Cerebellar cortex (tissue), 1 donor: ENCODE data around the gene CATSPER3.
A peak's percentile ranks its signal among the peaks of the same experiment; 100 is the strongest.

Experiments used
- DNase-seq: peaks from one replicate; pipeline ENCODE4 v3.0.0-alpha.2; 2015; ENCODE audit warnings: low spot score

CATSPER3 gene

DNA sequence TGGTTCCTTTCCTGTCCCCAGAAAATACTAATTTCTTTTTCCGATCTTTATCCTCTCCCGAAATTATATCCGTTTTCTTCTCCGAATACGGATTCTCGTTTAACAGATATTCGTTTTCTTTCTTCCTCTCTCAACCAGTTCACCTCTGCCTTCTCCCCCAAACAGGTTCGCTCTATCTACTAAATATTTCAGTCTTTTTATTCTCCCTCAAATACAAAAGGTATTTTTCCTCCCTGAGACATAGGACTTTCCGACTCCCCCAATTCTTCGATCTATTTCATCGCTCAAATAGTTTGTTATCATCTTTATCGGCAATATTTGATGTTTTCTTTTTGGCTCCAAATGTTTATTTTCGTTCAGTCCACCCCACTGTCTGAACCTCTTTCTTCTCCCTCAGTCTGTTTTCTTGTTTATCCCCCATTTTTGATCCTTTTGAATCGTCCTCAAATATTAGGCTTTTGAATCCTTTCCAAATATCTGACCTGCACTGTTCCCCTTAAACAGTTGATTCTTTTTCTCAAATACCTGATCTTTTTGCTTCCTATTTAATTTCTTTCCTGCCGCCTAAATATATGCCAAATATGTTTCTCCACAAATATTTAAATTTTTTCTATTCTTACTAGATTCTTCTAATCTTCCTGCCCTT is 61.9 kb downstream of the CATSPER3 start:
- no peak for DNase-seq

DNA sequence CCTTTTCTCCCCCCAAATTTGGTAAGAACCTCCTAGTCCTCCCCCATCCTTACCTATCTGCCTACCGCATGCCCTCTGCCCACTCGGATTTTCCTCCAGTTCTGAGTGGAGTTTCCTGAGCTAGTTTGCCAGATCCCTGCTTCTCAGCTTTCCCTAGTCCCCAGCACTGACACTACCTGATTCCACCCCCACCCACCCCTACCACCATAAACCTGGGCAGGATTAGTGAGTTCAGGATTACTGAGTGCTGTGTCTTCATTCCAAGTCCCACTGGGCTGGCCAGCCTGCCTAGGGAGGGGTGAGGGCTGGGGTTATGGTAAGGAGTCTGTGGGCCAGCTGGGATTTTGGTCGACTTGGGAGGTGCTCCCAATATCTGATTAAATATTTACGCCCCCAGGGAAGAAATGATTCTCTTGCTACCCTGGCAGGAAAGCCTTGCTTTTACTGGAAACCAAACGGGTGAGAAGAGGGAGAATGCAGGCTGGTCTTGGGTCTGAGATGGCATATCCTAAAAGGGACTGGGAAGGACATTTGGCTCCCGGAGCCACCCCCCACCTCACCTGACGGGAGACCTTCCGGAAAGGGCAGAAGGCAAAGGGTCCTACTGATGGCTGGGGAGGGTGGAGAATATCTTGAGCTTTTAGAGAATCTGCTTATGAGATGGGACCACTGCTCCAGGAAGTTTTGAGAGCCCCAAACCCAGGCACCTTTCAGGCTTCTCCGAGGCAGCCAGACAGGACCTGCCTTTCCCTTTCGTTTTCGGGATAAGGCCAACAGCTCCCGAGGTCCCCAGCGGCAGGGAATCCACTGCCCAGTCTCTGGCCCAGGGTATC is 62.6 kb downstream of the CATSPER3 start:
- no peak for DNase-seq

DNA sequence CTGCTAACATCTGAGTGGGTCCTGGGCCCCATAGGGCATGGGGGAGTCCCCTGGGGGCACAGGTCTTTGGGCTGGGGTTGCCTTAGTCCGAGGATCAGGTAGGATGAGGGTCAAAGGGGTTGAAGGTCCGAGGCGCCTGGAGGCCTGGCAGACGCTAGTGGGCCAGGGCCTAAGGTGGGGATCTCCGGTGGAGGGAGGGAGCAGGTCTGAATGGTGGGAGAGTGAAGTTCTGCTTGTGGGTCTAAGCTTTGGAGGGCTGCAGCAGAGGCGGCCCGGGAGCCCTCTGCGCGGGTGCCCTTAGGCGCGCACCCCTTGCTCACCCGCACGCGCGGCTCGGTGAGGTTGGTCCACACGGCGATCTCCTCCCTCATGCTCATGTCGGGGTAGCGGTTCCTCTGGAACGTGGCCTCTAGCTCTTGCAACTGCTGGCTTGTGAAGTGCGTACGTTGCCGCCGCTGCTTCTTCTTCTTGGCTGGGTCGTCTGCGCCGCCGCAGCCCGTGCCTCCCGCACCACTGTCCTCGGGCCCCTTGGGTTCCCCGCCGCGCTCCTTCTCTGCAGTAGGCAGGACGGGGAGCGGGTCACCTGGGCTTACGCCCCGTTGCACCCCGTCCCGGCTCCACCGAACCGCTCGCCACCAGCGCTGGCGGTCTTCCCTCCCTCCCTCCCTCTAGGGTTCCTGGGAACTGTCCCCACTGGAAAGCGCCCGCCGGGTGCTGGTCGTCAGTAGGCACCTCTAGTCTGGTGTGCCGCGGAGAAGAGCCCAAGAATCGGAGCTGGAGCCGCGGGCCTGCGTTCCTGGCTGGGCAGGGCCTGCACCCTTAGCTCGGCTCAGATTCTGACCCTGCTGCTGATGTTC is 63.5 kb downstream of the CATSPER3 start:
- DNase-seq: no peak

DNA sequence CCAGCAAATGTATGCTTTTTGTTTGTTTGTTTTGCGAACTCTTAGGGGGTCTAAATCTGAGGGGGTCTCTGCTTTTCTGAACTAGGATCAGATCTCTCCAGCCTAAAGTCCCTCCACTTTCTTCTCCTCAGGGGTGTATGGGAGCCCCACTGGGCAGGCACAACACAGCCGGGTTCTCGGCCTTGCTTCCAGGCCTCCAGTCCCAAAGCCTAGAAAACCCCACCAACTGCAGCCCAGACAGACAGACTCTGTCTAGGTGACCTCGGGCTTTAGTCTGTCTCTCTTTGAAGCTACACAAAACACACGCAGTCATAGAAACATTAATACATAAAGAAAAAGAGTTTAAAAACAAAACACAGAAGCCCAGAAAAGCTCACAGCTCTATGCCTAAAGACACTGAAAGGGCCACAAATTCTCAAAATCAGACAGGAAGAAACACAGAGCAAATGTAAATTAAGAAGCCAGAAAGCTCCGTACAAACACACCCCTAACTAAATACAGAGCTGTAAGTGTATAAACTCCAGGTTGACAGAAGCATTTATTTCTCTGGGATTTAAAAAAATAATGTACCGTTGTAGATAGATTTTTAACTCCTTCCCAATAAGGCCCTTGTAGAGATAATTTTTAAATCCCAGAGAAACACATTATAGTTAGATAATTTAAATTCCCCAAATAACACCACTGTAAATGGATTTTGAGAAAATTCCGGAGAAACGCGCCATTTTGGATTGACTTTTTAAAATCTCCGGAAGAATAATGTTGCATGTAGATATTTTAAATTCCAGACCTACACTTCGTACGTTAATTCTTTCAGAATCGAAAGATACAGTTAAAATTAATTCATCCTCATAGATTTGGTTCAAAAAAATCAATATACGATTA is 64.3 kb downstream of the CATSPER3 start:
- no peak for DNase-seq

DNA sequence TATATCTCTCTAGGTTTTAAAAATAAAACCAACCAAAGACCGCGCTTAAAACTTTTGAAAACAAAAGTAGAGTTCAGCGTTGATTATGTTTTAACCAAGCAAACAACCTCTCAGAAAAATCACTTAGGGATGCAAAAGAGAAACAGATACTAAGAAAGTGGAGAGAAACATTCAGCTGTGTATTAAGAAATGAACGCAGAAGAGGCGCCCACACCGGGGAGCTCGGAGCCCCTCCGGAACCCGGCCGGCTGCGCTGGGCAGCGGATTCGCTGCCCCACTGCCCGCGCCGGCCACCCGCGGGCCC is 64.9 kb downstream of the CATSPER3 start:
- DNase-seq: no peak

DNA sequence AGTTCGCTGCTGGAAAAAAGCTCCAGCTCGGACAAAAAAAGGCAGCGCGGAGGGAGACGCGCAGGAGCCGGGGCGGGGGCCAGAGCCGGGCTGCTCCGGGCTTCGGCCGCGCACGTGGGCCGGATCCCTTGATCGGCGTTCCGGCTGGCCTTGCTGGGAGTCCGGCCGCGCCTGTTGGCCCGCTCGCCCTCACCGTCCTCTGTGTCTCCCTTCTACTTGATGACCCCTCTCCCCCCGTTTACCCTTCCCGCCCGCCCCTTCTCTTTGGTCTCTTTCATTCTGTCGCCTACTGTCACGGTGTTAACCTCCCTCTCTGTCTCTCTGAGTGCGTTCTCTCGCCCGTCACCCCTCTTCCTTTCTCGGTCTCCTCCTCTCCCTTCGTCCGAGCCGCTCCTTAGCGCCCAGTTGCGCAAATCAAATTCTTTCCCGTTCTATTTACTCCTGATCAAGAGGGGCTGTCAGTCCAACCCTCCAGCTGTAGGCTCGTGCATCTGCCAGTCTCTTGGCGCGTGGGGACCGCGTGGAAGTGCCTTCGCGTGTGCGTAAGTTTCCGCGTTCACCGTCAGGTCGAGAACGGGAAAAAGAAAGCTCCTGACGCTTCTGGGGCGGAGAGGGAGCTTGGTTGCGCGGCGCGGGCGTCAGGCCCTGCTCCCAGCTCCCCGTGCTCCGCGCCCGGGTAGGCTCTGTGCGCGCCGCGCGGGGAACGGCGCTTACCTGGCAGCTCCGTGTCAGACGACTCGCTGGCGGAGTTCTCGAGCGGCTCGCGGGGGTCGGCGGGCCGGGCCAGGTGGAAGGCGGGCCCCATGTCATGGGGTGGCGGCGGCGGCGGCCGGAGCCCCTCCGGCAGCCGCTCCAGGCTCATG is 65.5 kb downstream of the CATSPER3 start:
- DNase-seq: no peak

DNA sequence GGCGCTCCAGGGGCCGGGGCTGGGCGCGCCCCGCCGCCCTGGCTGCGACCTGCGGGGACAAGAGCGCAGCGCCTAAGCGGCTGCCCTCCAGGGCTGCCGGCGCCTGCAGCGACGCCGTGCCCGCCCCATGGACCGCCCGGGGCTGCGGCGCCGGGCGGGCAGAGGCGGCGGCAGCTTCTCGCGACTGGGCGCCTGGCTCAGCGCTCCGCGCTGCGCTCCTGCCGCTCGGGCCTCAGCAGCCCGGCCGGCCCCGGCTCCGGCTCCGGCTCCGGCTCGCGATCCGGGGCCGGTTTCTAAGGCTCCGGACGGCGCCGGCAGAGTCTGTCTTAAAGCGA is 66.2 kb downstream of the CATSPER3 start, which contains the start of gene PITX1:
Gene PITX1 (minus strand): TSS at position 328 of the 335 bp plus-strand sequence. CDS start 347 bp downstream, outside the sequence.
- DNase-seq: no peak

DNA sequence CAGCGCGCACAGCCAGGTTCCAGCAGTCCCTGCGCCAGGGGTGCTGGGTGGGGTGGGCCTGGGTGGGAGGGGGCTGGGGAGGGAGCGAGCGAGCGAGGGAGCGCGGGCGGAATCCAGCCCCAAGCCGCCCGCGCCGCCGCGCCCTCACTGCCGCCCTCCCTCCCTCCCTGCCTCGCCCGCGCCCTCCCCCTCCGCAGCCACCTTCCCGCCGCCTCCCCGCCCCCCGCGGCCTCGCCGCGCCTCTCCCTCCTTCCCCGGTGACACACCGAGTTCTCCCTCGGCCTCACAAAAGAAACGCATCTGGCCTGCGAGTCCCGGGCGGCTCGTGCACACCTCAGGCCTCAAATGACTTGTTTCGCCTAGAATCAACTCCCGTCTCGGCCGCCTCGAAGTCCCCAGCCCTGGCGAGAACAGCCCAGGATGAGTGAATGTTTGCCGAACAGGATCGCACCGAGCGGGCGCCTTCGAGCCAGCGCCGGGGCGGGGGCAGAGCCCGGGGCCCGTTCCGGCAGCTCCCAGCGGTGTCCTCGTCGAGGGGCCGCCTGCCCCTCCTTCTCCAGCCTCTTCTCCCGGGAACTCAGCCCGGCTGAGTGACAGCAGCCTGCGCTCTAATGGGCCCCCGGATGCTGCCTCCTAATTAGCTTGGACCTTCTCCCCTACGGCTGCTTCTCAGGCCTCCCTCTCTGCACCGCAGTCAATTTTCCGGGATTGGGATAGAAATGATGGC is 66.7 kb downstream of the CATSPER3 start:
- DNase-seq: peak; percentile 35

DNA sequence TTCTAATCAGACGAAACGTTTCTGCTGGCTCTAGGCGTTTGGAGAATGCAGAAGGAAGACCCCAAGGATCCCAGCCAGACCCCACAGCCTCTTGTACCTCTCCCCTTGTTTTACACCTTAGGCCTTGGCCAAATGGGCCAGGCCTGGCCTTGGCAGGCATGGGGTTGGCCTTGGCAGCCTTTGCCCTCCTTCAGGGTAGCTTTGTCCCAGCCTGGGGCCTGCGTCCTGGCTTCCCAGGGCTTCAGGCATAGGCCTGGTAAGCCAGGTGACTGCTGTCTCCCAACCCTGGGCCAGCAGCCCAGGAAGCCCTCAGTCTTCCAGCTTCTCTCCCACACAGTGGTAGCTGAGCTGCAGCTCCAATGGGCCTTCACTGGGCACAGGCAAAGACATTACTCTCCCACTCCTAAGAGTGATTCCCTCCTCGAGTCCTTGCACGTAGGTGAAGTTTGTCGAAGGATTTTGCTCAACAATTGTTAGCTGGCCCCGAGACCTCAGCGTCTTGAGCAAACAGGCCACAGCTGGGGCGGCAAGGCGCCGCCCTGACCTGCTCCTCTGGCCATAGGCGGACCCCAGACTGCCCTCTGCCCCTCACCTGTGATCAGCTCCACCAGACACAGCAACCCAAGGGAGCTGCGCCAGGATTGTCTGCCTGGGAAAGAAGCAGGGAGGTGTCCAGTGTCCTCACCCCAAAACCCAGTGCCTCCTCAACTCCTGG is 67.4 kb downstream of the CATSPER3 start:
- DNase-seq: no peak

DNA sequence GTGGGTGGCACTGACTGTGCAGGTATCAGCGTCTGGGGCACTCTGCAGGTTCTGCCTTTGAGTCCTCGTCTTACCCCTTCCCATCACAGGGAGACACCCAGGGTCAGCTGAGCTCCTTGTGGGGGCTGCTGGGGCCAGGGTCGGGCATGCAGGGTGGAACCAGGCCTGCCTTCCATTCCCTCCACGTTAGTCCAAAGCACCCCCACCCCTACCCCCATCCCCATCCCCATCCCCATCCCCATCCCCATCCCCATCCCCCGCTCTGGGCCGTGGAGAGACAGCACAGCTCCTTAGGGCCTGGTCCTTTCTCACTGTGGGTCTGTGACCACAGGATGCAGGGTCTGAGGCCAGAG is 67.9 kb downstream of the CATSPER3 start:
- no peak for DNase-seq

DNA sequence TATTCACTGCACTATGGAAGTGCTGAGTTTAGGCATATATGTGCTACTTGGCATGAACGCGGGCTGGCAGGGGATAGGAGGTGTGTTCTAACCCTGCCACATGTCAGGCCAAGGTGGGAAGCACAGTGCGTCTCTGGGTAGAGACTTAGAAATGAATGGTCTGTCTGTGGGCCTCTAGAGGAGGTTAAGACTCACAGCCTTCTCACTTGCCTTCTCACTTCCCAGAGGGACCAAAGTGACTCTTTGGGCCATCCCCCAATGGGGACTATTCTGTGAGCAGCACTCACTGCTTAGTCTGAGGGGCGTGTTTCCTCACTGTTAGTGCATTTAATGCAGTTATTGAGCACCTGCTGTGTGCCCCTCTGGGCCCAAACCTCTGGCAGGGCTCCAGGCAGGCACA is 68.7 kb downstream of the CATSPER3 start:
- DNase-seq: no peak

DNA sequence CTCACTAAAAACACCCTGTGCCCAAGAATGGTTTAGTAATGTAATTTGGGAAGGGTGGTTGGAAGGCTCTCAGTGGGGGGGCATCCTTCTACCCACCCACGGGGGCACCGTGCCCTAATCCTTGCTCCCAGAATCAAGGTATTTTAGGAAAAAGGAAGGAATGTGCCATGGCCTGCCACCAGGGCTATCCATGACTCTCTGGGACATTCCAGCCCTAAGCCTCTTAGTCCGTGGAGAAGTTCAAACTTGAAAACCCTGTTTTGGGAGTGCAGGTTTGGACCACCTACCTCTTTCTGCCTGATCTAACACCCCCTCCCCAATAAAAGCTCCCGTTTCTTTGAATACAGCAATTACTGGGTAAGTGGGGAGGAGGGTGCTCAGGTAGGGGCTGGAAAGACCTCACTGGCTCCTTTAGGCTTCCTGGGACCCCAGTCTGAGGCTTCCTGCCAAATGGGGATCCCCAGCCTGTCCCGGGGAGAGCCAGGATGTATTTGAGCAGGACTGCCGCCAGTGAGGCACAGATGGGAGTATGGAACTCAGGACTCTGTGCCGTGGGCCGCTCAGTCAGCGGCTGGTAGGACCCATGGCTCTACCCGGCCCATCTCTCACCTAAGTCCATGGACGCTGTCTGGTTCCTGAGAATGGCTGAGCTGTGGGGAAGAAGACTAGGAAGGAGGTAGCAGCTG is 70.0 kb downstream of the CATSPER3 start:
- DNase-seq: no peak

DNA sequence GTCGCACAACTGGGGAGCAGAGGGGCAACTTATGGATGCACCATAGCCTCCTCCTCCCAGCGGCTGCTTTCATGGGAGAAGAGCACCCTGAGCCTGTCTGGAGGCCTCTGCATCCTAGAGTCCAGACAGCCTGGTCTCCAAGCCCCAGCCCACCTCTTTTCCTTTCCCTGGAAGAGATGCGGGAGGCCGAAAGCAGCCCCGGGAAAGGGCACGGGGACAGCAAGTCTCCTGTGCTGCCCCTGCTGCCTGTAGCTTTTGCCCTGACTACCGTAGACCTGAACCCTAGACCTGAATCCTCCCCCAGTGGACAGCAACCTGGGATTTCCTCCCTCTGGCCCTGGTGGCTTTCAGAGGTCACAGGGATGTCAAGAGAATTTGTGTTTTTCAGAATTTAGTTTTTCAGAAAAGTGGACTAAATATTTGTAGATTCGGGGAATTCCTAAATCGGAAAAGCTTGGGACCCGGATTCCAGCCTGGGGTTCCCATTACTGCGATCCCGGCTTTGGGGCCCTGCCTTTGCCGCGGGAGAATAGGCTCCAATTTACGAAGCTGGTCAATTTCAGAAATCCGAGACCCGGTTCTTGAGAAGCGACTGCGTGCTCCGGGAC is 70.6 kb downstream of the CATSPER3 start:
- DNase-seq: no peak

DNA sequence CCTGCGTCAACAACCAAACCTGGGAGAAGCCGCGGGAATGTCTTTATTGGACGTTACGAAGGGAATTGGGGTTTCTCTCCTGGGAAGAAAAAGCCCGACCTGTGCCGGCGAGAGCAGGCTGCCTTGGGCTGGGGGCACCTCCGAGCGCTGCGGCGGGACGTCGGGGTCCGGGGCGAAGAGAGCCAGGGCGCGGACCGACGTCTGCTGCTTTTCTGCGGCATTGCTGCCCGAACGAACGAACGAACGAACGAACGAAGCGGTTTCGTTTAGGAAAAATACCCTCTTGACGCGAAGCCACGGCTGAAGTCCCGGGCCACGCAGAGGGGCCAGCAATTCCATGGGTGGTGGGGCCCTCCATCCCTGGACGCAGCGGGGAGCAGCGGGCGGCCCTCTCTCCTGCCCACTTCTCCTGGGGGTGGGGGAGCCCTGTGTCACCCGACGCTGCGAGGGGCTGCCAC is 71.1 kb downstream of the CATSPER3 start:
- DNase-seq: no peak

DNA sequence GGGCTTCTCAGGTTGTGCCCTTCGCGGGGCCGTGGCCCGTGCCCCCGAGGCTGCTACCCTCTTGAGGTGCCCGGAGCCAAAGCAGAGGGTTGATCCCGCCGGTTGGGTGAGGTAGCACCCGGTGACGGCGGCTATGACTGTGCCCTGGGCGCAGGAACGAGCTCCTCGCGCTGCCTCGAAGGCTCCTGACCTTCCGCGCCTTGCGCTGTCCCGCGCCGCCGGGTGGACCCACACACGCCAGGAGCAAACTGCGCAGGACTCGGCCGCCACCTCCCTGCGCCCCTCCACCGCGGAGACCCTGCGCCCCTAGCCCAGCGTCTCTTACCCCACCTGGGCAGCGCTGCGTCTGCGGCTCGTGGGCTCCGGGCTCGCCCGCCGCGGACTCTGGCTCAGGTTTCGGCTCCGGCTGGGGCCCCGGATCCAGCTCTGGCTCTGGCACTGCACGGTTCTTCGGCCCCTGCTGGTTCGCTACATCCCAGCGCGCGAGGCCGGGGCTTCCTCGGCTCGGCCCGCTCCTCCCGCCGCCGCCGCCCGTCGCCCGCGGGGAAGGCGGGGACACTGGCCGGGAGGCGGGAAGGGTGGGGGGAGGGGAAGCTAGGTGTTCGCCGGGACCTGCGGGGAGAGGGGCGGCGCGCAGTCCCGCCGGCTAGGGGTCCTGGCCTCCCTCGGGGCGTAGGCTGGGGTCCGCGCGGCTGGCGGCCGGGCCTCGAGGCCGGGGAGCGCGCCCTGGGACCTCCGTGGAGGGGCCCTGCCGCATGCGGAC is 71.7 kb downstream of the CATSPER3 start:
- no peak for DNase-seq

DNA sequence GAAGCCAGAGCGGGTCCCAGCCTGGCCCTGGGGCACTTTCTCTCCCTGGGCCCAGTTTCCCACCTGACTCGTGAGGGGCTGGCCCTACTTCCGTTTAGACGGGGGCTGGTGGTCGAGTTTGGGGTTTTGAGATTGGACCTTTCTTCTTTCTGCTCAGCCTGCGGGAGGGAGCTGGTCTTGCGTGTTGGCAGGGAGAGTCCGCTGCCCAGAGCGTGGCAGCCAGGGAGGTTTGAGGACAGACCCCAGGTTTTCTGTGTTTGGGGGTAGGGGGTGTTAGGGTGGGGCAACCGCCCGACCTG is 72.3 kb downstream of the CATSPER3 start:
- no peak for DNase-seq

DNA sequence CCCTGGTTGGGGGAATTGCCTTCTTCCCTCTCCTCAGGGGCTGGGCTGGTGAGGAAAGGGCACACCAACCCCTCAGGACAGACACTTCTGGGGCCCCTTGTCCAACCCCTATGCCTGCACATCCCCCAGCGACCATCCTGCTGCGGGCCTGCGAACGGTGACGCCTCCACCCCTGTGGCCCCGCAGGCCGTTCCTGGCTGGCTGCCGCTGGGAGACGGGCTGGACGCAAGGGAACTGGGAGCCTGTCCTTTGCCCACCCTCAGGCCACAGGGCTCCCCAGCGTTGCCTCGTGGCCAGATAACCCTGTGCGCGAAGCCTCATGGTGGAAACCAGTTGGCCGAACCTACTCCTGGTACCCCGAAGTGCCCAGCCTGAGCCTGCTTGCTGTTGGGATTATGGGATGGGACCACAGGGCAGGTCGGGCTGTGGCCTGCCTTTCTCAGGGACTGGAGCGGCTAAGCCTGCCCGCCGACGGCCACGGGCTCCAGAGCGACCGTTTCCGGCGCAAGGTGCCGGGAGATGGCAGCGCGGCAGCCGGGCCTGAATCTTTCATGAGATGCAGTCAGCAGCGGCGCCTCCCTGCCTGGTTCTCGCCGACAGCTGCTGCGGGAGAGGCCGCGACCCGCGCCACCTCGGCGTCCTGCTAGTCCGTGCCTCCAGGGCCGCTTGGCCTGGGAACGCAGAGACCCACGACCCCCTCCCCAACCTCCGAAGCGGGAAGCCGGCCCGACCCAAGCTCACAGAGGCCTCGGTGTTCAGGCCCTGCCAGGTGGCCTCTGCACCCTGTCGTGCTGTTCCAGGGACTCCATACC is 72.8 kb downstream of the CATSPER3 start:
- no peak for DNase-seq
